Tibial artery (tissue), 4 donors: ENCODE data around the gene PI4KA.
A peak's percentile ranks its signal among the peaks of the same experiment; 100 is the strongest.

Source experiments
- DNase-seq, 2 donors: peaks; one replicate each; pipeline ENCODE4 v3.0.0-alpha.2; 2019
- H3K27ac ChIP-seq, 2 donors: fragments of 200-600 bp; sonication (generic) in 1 of 2; 1 replicate in 1 of 2; 2 replicates in 1 of 2; pipeline ENCODE4 v1.5.1; 2018 to 2019; ENCODE audit warnings: mild to moderate bottlenecking in 1 of 2
- H3K27me3 ChIP-seq, 2 donors: fragments of 200-600 bp; sonication (generic) in 1 of 2; one replicate each; pipeline versions ENCODE4 v1.5.1 to v1.6.0; 2016 to 2019
- H3K36me3 ChIP-seq, 3 donors: fragments of 200-600 bp; sonication (generic) in 2 of 3; one replicate each; pipeline ENCODE4 v1.5.1; 2016 to 2019; ENCODE audit warnings: mild to moderate bottlenecking in 2 of 3
- H3K4me1 ChIP-seq, 4 donors: fragments of 200-600 bp; sonication (generic) in 2 of 4; 1 replicate in 3 of 4; 2 replicates in 1 of 4; pipeline ENCODE4 v1.5.1; 2016 to 2019
- H3K4me3 ChIP-seq, 2 donors: fragments of 200-600 bp; sonication (generic) in 1 of 2; 1 replicate in 1 of 2; 2 replicates in 1 of 2; pipeline ENCODE4 v1.5.1; 2018 to 2019; ENCODE audit warnings: mild to moderate bottlenecking in 2 of 2
- H3K9me3 ChIP-seq, 3 donors: fragments of 200-600 bp; sonication (generic) in 1 of 3; one replicate each; pipeline ENCODE4 v1.5.1; 2016 to 2019
- intact Hi-C: fragments of 100-400 bp; cut with DNase I; formaldehyde crosslinking; loops from one replicate; pipeline ENCODE4 v1.15.0; 2023; ENCODE audit warnings: low total_unique reads
- TF ChIP-seq, protein P1 (sequence below), 2 experiments: fragments of 200-600 bp in 1 of 2; fragments of 450-650 bp in 1 of 2; IDR thresholded peaks; one replicate each; pipeline ENCODE4 v1.5.1; 2017 to 2019; ENCODE audit warnings: antibody characterized with exemption in 2 of 2, mild to moderate bottlenecking in 1 of 2, moderate library complexity in 1 of 2

PI4KA gene

GRCh38 chr22:20786536-20786979, 72.1 kb downstream of the PI4KA start:
- Histone ChIP-seq H3K9me3 (no peaks in the 10 kb centered on the region), H3K4me1 (no peaks in the 10 kb centered on the region), H3K4me3 (no peak overlapping the region), H3K36me3 (peaks cover 23 to 63% (median 37%) of the 10 kb centered on the region in 3 donors), H3K27ac (no peak overlapping the region), H3K27me3 (no peaks in the 10 kb centered on the region)
- TF ChIP-seq, protein P1, sequence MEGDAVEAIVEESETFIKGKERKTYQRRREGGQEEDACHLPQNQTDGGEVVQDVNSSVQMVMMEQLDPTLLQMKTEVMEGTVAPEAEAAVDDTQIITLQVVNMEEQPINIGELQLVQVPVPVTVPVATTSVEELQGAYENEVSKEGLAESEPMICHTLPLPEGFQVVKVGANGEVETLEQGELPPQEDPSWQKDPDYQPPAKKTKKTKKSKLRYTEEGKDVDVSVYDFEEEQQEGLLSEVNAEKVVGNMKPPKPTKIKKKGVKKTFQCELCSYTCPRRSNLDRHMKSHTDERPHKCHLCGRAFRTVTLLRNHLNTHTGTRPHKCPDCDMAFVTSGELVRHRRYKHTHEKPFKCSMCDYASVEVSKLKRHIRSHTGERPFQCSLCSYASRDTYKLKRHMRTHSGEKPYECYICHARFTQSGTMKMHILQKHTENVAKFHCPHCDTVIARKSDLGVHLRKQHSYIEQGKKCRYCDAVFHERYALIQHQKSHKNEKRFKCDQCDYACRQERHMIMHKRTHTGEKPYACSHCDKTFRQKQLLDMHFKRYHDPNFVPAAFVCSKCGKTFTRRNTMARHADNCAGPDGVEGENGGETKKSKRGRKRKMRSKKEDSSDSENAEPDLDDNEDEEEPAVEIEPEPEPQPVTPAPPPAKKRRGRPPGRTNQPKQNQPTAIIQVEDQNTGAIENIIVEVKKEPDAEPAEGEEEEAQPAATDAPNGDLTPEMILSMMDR (IDR thresholded peaks at IDR 0.05): no peak
- DNase-seq: no peak
- intact Hi-C loops: no loop called here

- H3K4me1 ChIP-seq: no peaks in the 10 kb centered on the region
- H3K36me3 ChIP-seq: peaks cover 23 to 63% (median 36%) of the 10 kb centered on the region in 3 donors
- no peak overlapping the region for H3K4me3 ChIP-seq
- H3K27me3 ChIP-seq: no peaks in the 10 kb centered on the region
- DNase-seq: no peak
- H3K27ac ChIP-seq: no peak overlapping the region
- intact Hi-C loops: no loop called here
- TF ChIP-seq, protein P1 (IDR thresholded peaks at IDR 0.05): no peak
- H3K9me3 ChIP-seq: no peaks in the 10 kb centered on the region
Observed at GRCh38 chr22:20786048-20786447, 72.6 kb downstream of the PI4KA start.

GRCh38 chr22:20785415-20785814, 73.2 kb downstream of the PI4KA start:
- Histone ChIP-seq H3K36me3 (peaks cover 23 to 62% (median 38%) of the 10 kb centered on the region in 3 donors), H3K27ac (no peak overlapping the region), H3K9me3 (no peaks in the 10 kb centered on the region), H3K4me1 (no peaks in the 10 kb centered on the region), H3K27me3 (no peaks in the 10 kb centered on the region), H3K4me3 (no peak overlapping the region)
- DNase-seq: no peak
- TF ChIP-seq, protein P1 (IDR thresholded peaks at IDR 0.05): no peak
- intact Hi-C loops: no loop called here

DNA sequence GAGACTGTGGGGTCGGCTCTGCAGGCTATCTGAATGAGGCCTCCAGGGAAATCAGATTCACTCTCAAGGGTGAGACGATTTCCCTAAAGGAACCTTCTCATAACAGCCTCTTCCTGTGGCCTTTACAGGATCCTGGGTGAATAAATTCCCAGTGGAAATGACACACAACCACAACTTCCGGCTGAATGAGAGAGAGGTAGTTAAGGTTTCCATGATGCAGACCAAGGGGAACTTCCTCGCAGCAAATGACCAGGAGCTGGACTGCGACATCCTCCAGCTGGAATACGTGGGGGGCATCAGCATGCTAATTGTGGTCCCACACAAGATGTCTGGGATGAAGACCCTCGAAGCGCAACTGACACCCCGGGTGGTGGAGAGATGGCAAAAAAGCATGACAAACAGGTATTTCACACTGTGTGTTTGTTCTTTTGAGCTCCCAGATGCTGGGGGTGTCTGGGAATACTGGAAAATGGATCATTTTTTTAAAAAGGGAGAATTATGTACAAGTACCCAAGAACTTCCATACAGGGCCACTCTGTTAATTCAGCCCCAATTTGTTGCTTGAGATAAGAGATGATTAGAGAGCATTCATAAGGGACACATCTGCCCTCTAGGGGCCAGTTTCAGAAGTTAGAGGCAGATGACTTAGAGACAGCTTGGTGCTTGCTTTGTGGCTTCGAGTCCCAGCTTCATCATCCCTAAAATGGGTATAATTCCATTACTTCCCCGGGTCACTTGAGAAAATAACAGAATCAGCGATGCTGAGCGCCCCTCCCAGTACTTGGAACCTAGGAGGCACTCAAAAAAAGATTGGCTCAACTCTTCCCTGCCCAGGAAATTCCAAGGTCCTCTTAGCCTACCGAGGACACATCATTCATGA, 74.5 kb downstream of the PI4KA start:
- TF ChIP-seq, protein P1 (IDR thresholded peaks at IDR 0.05): peak; percentile 23 to 47
- no peak overlapping the region for H3K27ac ChIP-seq
- no peaks in the 10 kb centered on the region for H3K9me3 ChIP-seq
- peak in 1 of 2 donors; percentile 36 for DNase-seq
- no peak overlapping the region for H3K4me3 ChIP-seq
- H3K36me3 ChIP-seq: peaks cover 24 to 73% (median 41%) of the 10 kb centered on the region in 3 donors
- intact Hi-C loops: no loop called here
- H3K27me3 ChIP-seq: no peaks in the 10 kb centered on the region
- H3K4me1 ChIP-seq: no peaks in the 10 kb centered on the region

- intact Hi-C loops: no loop called here
- H3K27ac ChIP-seq: no peak overlapping the region
- TF ChIP-seq, protein P1 (IDR thresholded peaks at IDR 0.05): no peak
Observed at GRCh38 chr22:20783300-20783673, 75.3 kb downstream of the PI4KA start.

More at GRCh38 chr22:20783300-20783673, 75.3 kb downstream of the PI4KA start:
- peaks cover 19 to 73% (median 38%) of the 10 kb centered on the region in 3 donors for H3K36me3 ChIP-seq
- no peak for DNase-seq
- no peak overlapping the region for H3K4me3 ChIP-seq
- H3K4me1 ChIP-seq: no peaks in the 10 kb centered on the region
- H3K9me3 ChIP-seq: no peaks in the 10 kb centered on the region
- no peaks in the 10 kb centered on the region for H3K27me3 ChIP-seq
